DOHH2 (cell line): ENCODE measurements around the gene RPL10.

Experiments
- H3F3A ChIP-seq: fragments of 200-600 bp; sonication (generic), shearing (Covaris generic); 2 replicates; pipeline ENCODE4 v1.6.0; 2016; ENCODE audit warnings: antibody characterized with exemption, mild to moderate bottlenecking; ENCODE audit not compliant: control insufficient read depth, insufficient read depth
- H3K27ac ChIP-seq: fragments of 200-600 bp; sonication (generic); 2 replicates; pipeline ENCODE4 v1.5.1; 2014; ENCODE audit warnings: low read depth, mild to moderate bottlenecking, low read length, moderate library complexity
- H3K27me3 ChIP-seq: fragments of 200-600 bp; sonication (generic); 2 replicates; pipeline ENCODE4 v1.6.1; 2014; ENCODE audit warnings: mild to moderate bottlenecking, low read length, mixed read lengths; ENCODE audit not compliant: control insufficient read depth
- H3K36me3 ChIP-seq: fragments of 200-600 bp; sonication (generic); 2 replicates; pipeline ENCODE4 v1.6.1; 2014; ENCODE audit warnings: mild to moderate bottlenecking, low read length, moderate library complexity, mixed read lengths; ENCODE audit not compliant: control insufficient read depth
- H3K4me1 ChIP-seq: fragments of 200-600 bp; sonication (generic); 2 replicates; pipeline ENCODE4 v1.6.1; 2014; ENCODE audit warnings: mild to moderate bottlenecking, low read length, mixed read lengths; ENCODE audit not compliant: control insufficient read depth
- H3K4me2 ChIP-seq: fragments of 200-600 bp; sonication (generic); 2 replicates; pipeline ENCODE4 v1.6.0; 2014; ENCODE audit warnings: mild to moderate bottlenecking, low read length, moderate library complexity
- H3K4me3 ChIP-seq: fragments of 200-600 bp; sonication (generic); 2 replicates; pipeline ENCODE4 v1.5.1; 2014; ENCODE audit warnings: mild to moderate bottlenecking, low read length, mixed read lengths
- H3K79me2 ChIP-seq: fragments of 200-600 bp; sonication (generic); 2 replicates; pipeline ENCODE4 v1.6.1; 2014; ENCODE audit warnings: mild to moderate bottlenecking, low read length, mixed read lengths; ENCODE audit not compliant: control insufficient read depth
- H3K9me2 ChIP-seq: fragments of 200-600 bp; sonication (generic); replicated peaks from 2 replicates; pipeline ENCODE4 v1.6.1; 2014; ENCODE audit warnings: mild to moderate bottlenecking, low read length, mixed read lengths; ENCODE audit not compliant: control insufficient read depth
- H3K9me3 ChIP-seq: fragments of 200-600 bp; sonication (generic); 2 replicates; pipeline ENCODE4 v1.6.1; 2014; ENCODE audit warnings: antibody characterized with exemption, low read length, mixed read lengths; ENCODE audit not compliant: control insufficient read depth, insufficient read depth
- H4K20me1 ChIP-seq: fragments of 200-600 bp; sonication (generic); 2 replicates; pipeline ENCODE4 v1.6.0; 2014; ENCODE audit warnings: low read depth, mild to moderate bottlenecking, antibody characterized with exemption, low read length, moderate library complexity; ENCODE audit not compliant: control insufficient read depth, insufficient read depth
- CTCF ChIP-seq: fragments of 200-600 bp; sonication (generic); IDR thresholded peaks from one replicate; pipeline ENCODE4 v1.5.1; 2014; ENCODE audit warnings: antibody characterized with exemption, mild to moderate bottlenecking, low read depth, low read length; ENCODE audit not compliant: poor library complexity, severe bottlenecking
- EZH2phosphoT487 ChIP-seq: fragments of 200-600 bp; sonication (generic); IDR thresholded peaks from 2 replicates; pipeline ENCODE4 v1.6.1; 2017; ENCODE audit warnings: borderline replicate concordance, mild to moderate bottlenecking, antibody characterized with exemption, low read length, moderate library complexity, mixed read lengths

RPL10 gene

GRCh38 chrX:154356596-154356995 lies 41.6 kb upstream of the RPL10 start:
- H3K4me2 ChIP-seq: no peak overlapping the region
- no peak overlapping the region for H3K4me3 ChIP-seq
- TF ChIP-seq EZH2phosphoT487 (no peak), CTCF (no peak)
- no peaks in the 10 kb centered on the region for H3F3A ChIP-seq
- H3K36me3 ChIP-seq: peaks cover 13% of the 10 kb centered on the region
- H3K27me3 ChIP-seq: no peaks in the 10 kb centered on the region
- H3K9me2 ChIP-seq: no peaks in the 10 kb centered on the region
- no peaks in the 10 kb centered on the region for H4K20me1 ChIP-seq
- no peaks in the 10 kb centered on the region for H3K79me2 ChIP-seq
- no peaks in the 10 kb centered on the region for H3K9me3 ChIP-seq
- no peaks in the 10 kb centered on the region for H3K4me1 ChIP-seq
- no peak overlapping the region for H3K27ac ChIP-seq

- Histone ChIP-seq H3K79me2 (no peaks in the 10 kb centered on the region), H3K4me3 (no peak overlapping the region), H3K9me2 (no peaks in the 10 kb centered on the region), H3F3A (no peaks in the 10 kb centered on the region), H3K27me3 (no peaks in the 10 kb centered on the region), H3K27ac (no peak overlapping the region), H4K20me1 (no peaks in the 10 kb centered on the region), H3K4me2 (no peak overlapping the region), H3K4me1 (no peaks in the 10 kb centered on the region), H3K9me3 (no peaks in the 10 kb centered on the region), H3K36me3 (peaks cover 16% of the 10 kb centered on the region)
- TF ChIP-seq CTCF: no peak
- no peak for TF ChIP-seq EZH2phosphoT487
These were observed 41.0 kb upstream of the RPL10 start for GRCh38 chrX:154357205-154357604.

- no peaks in the 10 kb centered on the region for H4K20me1 ChIP-seq
- H3K36me3 ChIP-seq: peaks cover 16% of the 10 kb centered on the region
- no peak overlapping the region for H3K4me2 ChIP-seq
- no peak overlapping the region for H3K4me3 ChIP-seq
- no peak overlapping the region for H3K27ac ChIP-seq
- TF ChIP-seq EZH2phosphoT487 (no peak), CTCF (no peak)
- H3F3A ChIP-seq: no peaks in the 10 kb centered on the region
- no peaks in the 10 kb centered on the region for H3K9me2 ChIP-seq
- no peaks in the 10 kb centered on the region for H3K4me1 ChIP-seq
- no peaks in the 10 kb centered on the region for H3K79me2 ChIP-seq
- H3K27me3 ChIP-seq: no peaks in the 10 kb centered on the region
- H3K9me3 ChIP-seq: no peaks in the 10 kb centered on the region
These were observed 40.2 kb upstream of the RPL10 start for GRCh38 chrX:154358011-154358410.

GRCh38 chrX:154358829-154359228 lies 39.3 kb upstream of the RPL10 start:
- Histone ChIP-seq H3K27ac (no peak overlapping the region), H3K4me3 (no peak overlapping the region), H3F3A (no peaks in the 10 kb centered on the region), H3K4me1 (no peaks in the 10 kb centered on the region), H3K36me3 (peaks cover 12% of the 10 kb centered on the region), H4K20me1 (no peaks in the 10 kb centered on the region), H3K27me3 (no peaks in the 10 kb centered on the region), H3K9me3 (no peaks in the 10 kb centered on the region), H3K9me2 (no peaks in the 10 kb centered on the region), H3K79me2 (no peaks in the 10 kb centered on the region), H3K4me2 (no peak overlapping the region)
- no peak for TF ChIP-seq CTCF
